CD4-positive, alpha-beta T cell (primary cell): ENCODE data around the gene MYBPHL. TPM values are rescaled to one million over a fixed set of nuclear protein-coding genes. Genes with fewer than 3 reads are reported as not detected.

Source experiments
- ATAC-seq: fragments of 200-7000 bp; cut with Tn5 transposase; one replicate; pipeline ENCODE4 v1.10.0; 2022; ENCODE audit warnings: mild to moderate bottlenecking; ENCODE audit not compliant: poor library complexity
- CTCF ChIA-PET: fragments of 350-600 bp; sonication (Branson Sonifier 250); formaldehyde crosslinking; loops from one replicate; lab custom pipeline; 2021; ENCODE audit warnings: antibody characterized with exemption, inconsistent platforms; lab: Charles Lee
- POLR2A ChIA-PET: fragments of 350-600 bp; sonication (Branson Sonifier 250); formaldehyde crosslinking; loops from one replicate; lab custom pipeline; 2021; ENCODE audit warnings: antibody characterized with exemption, inconsistent platforms; lab: Charles Lee
- DNase-seq, 14 experiments: peaks; one replicate each; pipeline ENCODE4 v3.0.0-alpha.2; 2013 to 2020; ENCODE audit warnings: mixed read lengths in 2 of 14
- H3K27ac ChIP-seq, 2 donors: one replicate each; pipeline versions ENCODE4 v1.5.1 to v1.7.0; 2013; ENCODE audit warnings: low read length in 2 of 2, low read depth in 1 of 2, mild to moderate bottlenecking in 1 of 2
- H3K27me3 ChIP-seq, 2 experiments: 1 replicate in 1 of 2; 2 replicates in 1 of 2; pipeline versions ENCODE4 v1.6.1 to v1.7.0; 2013; ENCODE audit warnings: low read length in 2 of 2, control low read depth in 1 of 2, mild to moderate bottlenecking in 1 of 2, moderate library complexity in 1 of 2; ENCODE audit not compliant: insufficient read depth in 2 of 2, control insufficient read depth in 1 of 2
- H3K36me3 ChIP-seq: one replicate; pipeline ENCODE4 v1.6.1; 2013; ENCODE audit warnings: low read length, control low read depth; ENCODE audit not compliant: insufficient read depth
- H3K4me1 ChIP-seq: one replicate; pipeline ENCODE4 v1.6.1; 2013; ENCODE audit warnings: low read length, control low read depth; ENCODE audit not compliant: insufficient read depth
- H3K4me3 ChIP-seq: one replicate; pipeline ENCODE4 v1.5.1; 2013; ENCODE audit warnings: mild to moderate bottlenecking, low read length, moderate library complexity
- H3K9me3 ChIP-seq, 2 experiments: 1 replicate in 1 of 2; 2 replicates in 1 of 2; pipeline versions ENCODE4 v1.6.1 to v1.7.0; 2013; ENCODE audit warnings: low read length in 2 of 2, mild to moderate bottlenecking in 2 of 2, control low read depth in 1 of 2, moderate library complexity in 1 of 2; ENCODE audit not compliant: control insufficient read depth in 1 of 2, insufficient read depth in 1 of 2
- H3K27ac Mint-ChIP-seq: one replicate; pipeline ENCODE4 v1.8.0; 2020; ENCODE audit warnings: mixed read lengths
- H3K27me3 Mint-ChIP-seq: one replicate; pipeline ENCODE4 v1.8.0; 2021; ENCODE audit warnings: mixed read lengths
- H3K36me3 Mint-ChIP-seq: one replicate; pipeline ENCODE4 v1.8.0; 2021; ENCODE audit warnings: low read depth, mixed read lengths
- H3K4me1 Mint-ChIP-seq: one replicate; pipeline ENCODE4 v1.8.0; 2021; ENCODE audit warnings: low read depth, mixed read lengths
- H3K4me3 Mint-ChIP-seq: one replicate; pipeline ENCODE4 v1.8.0; 2020; ENCODE audit warnings: mild to moderate bottlenecking, mixed read lengths
- H3K9me3 Mint-ChIP-seq: one replicate; pipeline ENCODE4 v1.8.0; 2020; ENCODE audit warnings: mixed read lengths
- CTCF ChIP-seq: fragments of 200-600 bp; IDR thresholded peaks from one replicate; pipeline ENCODE4 v1.8.0; 2022; ENCODE audit warnings: antibody characterized with exemption, mild to moderate bottlenecking
- intact Hi-C, 2 experiments: fragments of 100-400 bp; cut with DNase I in 1 of 2; cut with micrococcal nuclease in 1 of 2; formaldehyde crosslinking; loops; one replicate each; pipeline versions ENCODE4 v1.15.1 to v1.9.0; 2023 to 2025; cut with DNase I, micrococcal nuclease
- total RNA-seq, 174 experiments: library from RNA in 2 of 174; stranded (reverse) in 2 of 174; gene quantifications; one replicate each; pipeline ENCODE4 v1.2.3 and lab custom pipeline; 2021 to 2026

MYBPHL gene
- total RNA-seq, 2 experiments from 2014 or later = not detected

GRCh38 chr1:109351457-109351856 is 44.6 kb upstream of the MYBPHL start:
- no peak overlapping the region for H3K27ac Mint-ChIP-seq
- no peaks in the 10 kb centered on the region for H3K36me3 ChIP-seq
- H3K4me3 Mint-ChIP-seq = no peak overlapping the region
- POLR2A ChIA-PET = no interaction called here
- no peaks in the 10 kb centered on the region for H3K27me3 ChIP-seq
- no peaks in the 10 kb centered on the region for H3K27me3 Mint-ChIP-seq
- DNase-seq (no peak), ATAC-seq (no peak)
- TF ChIP-seq CTCF = no peak
- no peaks in the 10 kb centered on the region for H3K4me1 ChIP-seq
- intact Hi-C loops = no loop called here
- CTCF ChIA-PET = no interaction called here
- no peaks in the 10 kb centered on the region for H3K9me3 ChIP-seq
- H3K27ac ChIP-seq = no peak overlapping the region
- H3K4me3 ChIP-seq = no peak overlapping the region
- H3K4me1 Mint-ChIP-seq = peaks cover 5% of the 10 kb centered on the region
- H3K9me3 Mint-ChIP-seq = no peaks in the 10 kb centered on the region
- H3K36me3 Mint-ChIP-seq = no peaks in the 10 kb centered on the region

GRCh38 chr1:109350655-109351054 is 43.8 kb upstream of the MYBPHL start:
- H3K36me3 Mint-ChIP-seq = no peaks in the 10 kb centered on the region
- intact Hi-C loops = no loop called here
- H3K4me3 Mint-ChIP-seq = no peak overlapping the region
- H3K9me3 Mint-ChIP-seq = no peaks in the 10 kb centered on the region
- peaks cover 5% of the 10 kb centered on the region for H3K4me1 Mint-ChIP-seq
- CTCF ChIA-PET = no interaction called here
- peaks cover under 1% of the 10 kb centered on the region for H3K27me3 Mint-ChIP-seq
- no peaks in the 10 kb centered on the region for H3K36me3 ChIP-seq
- no peak for ATAC-seq
- POLR2A ChIA-PET = no interaction called here
- no peaks in the 10 kb centered on the region for H3K9me3 ChIP-seq
- H3K27me3 ChIP-seq = no peaks in the 10 kb centered on the region
- DNase-seq = no peak
- H3K27ac Mint-ChIP-seq = no peak overlapping the region
- no peak overlapping the region for H3K27ac ChIP-seq
- no peak for TF ChIP-seq CTCF
- no peak overlapping the region for H3K4me3 ChIP-seq
- no peaks in the 10 kb centered on the region for H3K4me1 ChIP-seq

GRCh38 chr1:109350182-109350581 is 43.4 kb upstream of the MYBPHL start:
- CTCF ChIA-PET = no interaction called here
- no peaks in the 10 kb centered on the region for H3K36me3 ChIP-seq
- peaks cover 3% of the 10 kb centered on the region for H3K27me3 Mint-ChIP-seq
- no peak overlapping the region for H3K4me3 Mint-ChIP-seq
- no peaks in the 10 kb centered on the region for H3K4me1 ChIP-seq
- H3K4me1 Mint-ChIP-seq = peaks cover 5% of the 10 kb centered on the region
- H3K27ac ChIP-seq = no peak overlapping the region
- H3K36me3 Mint-ChIP-seq = no peaks in the 10 kb centered on the region
- ATAC-seq (no peak), DNase-seq (no peak)
- TF ChIP-seq CTCF = no peak
- H3K9me3 Mint-ChIP-seq = no peaks in the 10 kb centered on the region
- no peaks in the 10 kb centered on the region for H3K9me3 ChIP-seq
- POLR2A ChIA-PET = no interaction called here
- H3K27me3 ChIP-seq = no peaks in the 10 kb centered on the region
- no peak overlapping the region for H3K4me3 ChIP-seq
- intact Hi-C loops = no loop called here
- no peak overlapping the region for H3K27ac Mint-ChIP-seq
